ENCODE measurements around the gene OPN3.
A peak's percentile ranks its signal among the peaks of the same experiment; 100 is the strongest.

Gene OPN3

DNA sequence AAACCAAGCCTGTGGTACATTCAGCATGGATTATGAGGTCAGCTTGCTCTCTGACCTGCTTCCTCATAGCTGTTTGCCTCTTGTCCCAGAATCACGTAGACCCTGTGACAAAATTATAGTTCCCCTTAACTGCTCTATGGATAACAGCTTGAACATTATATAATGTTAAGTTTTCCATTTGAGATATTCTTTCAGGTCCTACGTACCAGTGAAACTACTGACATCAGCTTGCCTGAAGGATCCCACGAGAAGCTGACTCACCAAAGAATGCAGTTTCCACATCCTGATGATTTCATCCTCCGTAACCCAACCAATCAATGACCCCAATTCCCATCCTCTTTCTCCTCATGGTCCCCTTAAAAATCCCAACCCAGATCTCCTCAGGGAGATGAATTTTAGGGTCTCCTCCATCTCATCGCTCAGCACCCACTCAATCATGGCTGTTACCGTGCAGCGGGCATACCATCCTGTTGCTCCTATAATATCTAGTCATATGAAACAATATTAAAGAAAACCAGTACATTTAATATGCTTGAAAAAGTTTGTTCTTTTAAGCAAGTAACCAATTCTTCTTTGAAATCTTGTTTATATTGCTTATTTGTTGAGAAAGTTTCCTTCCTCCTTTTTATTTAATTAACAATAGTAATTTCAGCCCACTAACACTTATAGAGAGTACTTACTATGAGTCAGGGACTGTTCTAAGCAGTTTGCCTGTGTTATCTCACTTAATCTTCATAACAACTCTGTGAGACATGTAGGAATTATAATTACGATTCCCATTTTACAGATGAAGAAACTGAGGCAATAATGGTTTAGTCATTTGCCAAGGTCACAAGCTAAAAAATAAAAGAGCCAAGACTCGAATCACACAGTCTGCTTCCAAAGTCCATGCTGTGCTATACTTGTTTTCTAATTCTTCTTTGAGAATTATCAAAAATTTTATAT is 27.4 kb downstream of the OPN3 start:
- TF ChIP-seq, protein P1, sequence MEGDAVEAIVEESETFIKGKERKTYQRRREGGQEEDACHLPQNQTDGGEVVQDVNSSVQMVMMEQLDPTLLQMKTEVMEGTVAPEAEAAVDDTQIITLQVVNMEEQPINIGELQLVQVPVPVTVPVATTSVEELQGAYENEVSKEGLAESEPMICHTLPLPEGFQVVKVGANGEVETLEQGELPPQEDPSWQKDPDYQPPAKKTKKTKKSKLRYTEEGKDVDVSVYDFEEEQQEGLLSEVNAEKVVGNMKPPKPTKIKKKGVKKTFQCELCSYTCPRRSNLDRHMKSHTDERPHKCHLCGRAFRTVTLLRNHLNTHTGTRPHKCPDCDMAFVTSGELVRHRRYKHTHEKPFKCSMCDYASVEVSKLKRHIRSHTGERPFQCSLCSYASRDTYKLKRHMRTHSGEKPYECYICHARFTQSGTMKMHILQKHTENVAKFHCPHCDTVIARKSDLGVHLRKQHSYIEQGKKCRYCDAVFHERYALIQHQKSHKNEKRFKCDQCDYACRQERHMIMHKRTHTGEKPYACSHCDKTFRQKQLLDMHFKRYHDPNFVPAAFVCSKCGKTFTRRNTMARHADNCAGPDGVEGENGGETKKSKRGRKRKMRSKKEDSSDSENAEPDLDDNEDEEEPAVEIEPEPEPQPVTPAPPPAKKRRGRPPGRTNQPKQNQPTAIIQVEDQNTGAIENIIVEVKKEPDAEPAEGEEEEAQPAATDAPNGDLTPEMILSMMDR (IDR thresholded peaks at IDR 0.05; ENCODE audit: low read depth, low read length) = no peak
- Histone ChIP-seq H3K4me1 (no peaks in the 10 kb centered on the region), H3K4me3 (ENCODE audit: low read depth, low read length) (no peak overlapping the region), H3K9me3 (no peaks in the 10 kb centered on the region), H3K27me3 (no peaks in the 10 kb centered on the region), H3K36me3 (no peaks in the 10 kb centered on the region)
- DNase-seq = no peak

DNA sequence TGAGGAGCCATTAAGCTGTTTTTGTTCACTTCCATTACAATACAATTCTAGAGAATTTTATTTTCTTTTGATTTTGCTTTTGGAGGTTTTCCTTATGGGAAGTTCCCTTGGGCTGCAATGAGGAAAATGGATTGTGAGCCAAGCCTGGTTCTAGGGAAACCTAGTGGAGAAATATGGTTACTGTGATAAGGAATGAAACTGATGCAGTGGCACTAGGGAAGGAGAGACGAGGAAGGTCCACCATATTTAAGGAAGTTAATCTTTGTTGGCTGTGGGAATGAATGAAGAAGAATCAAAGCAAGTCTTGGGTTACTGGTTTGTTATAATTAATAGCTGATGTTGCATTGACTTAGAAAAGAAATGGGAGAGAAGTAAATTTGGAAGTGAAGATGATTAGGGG is 28.4 kb downstream of the OPN3 start:
- Histone ChIP-seq H3K4me1 (no peaks in the 10 kb centered on the region), H3K4me3 (ENCODE audit: low read depth, low read length) (no peak overlapping the region), H3K36me3 (no peaks in the 10 kb centered on the region), H3K9me3 (no peaks in the 10 kb centered on the region), H3K27me3 (no peaks in the 10 kb centered on the region)
- TF ChIP-seq, protein P1 (IDR thresholded peaks at IDR 0.05; ENCODE audit: low read depth, low read length) = peak; percentile 11; the same call in 1 of the 2 replicates
- DNase-seq = no peak

DNA sequence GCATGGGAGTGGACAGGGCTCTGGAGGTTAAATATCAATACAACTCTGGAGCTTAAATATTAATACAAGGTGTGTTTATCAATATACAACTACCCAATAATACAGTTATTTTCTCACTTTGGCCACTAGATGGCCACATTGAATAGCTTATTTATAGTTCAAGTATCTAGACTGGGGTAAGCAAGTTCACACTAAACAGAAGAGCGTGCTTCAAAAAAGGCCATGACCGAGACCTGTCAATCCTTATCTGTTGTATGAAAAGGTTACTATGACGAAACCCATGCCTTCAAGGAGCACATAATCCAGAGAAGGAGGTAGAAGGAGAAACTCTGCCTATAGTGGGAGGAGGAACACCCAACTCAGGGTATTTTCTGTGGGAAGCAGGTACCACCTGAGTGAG is 29.1 kb downstream of the OPN3 start:
- Histone ChIP-seq H3K27me3 (no peaks in the 10 kb centered on the region), H3K4me3 (ENCODE audit: low read depth, low read length) (no peak overlapping the region), H3K36me3 (no peaks in the 10 kb centered on the region), H3K9me3 (no peaks in the 10 kb centered on the region), H3K4me1 (no peaks in the 10 kb centered on the region)
- DNase-seq = peak; percentile 24
- TF ChIP-seq, protein P1 (IDR thresholded peaks at IDR 0.05; ENCODE audit: low read depth, low read length) = peak; percentile 59

- Histone ChIP-seq H3K36me3 (no peaks in the 10 kb centered on the region), H3K4me3 (ENCODE audit: low read depth, low read length) (no peak overlapping the region), H3K27me3 (no peaks in the 10 kb centered on the region), H3K4me1 (no peaks in the 10 kb centered on the region), H3K9me3 (no peaks in the 10 kb centered on the region)
- DNase-seq = no peak
- TF ChIP-seq, protein P1 (IDR thresholded peaks at IDR 0.05; ENCODE audit: low read depth, low read length) = no peak
These were observed 29.9 kb downstream of the OPN3 start for GRCh38 chr1:241610056-241610815.

- Histone ChIP-seq H3K9me3 (no peaks in the 10 kb centered on the region), H3K4me1 (no peaks in the 10 kb centered on the region), H3K27me3 (no peaks in the 10 kb centered on the region), H3K36me3 (no peaks in the 10 kb centered on the region), H3K4me3 (ENCODE audit: low read depth, low read length) (no peak overlapping the region)
- no peak for DNase-seq
- TF ChIP-seq, protein P1 (IDR thresholded peaks at IDR 0.05; ENCODE audit: low read depth, low read length) = no peak
These were observed 31.7 kb downstream of the OPN3 start for GRCh38 chr1:241608379-241609033.

Measured in BE2C (cell line).